Stimulated activated CD8-positive, alpha-beta memory T cell treated with anti-CD3 and anti-CD28 coated beads, Interleukin-2, amount 100 ng/mL, for 48 hours (primary cell): ENCODE results near the gene PTK6.

Experiments
- DNase-seq, 2 donors: peaks; one replicate each; pipeline ENCODE4 v3.0.0-alpha.2; 2020; ENCODE audit warnings: low read depth in 2 of 2

Gene PTK6

DNA sequence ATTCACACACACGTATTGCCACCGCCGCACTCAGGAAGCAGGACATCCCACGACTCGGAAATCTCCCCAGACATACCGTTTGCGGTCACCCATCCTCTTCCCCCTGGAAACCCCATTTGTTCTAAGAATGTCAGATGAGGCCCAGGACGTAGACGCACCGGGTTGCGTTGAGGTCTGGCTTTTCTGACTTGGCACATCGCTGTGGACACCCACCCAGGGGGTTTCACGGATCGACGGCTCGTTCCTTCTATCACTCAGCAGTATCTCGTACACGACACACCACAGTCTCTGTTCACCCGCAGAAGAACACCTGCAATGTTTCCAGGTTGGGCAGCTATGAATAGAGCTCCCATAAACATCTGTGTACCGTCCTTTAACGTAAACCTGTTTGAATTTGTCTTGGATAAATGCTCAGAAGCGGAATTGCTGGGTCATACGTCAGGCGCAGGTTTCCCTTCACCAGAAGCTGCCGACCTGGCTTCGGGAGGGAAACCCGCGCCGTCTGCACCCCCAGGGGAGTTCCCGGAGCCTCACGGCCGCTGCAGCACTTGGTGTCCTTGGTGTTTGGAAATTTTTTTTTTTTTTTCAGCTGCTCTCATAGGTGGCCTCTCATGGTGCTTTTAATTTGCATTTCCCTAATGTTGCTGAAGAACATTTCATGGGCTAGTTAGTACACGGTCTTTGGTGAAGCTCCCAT lies 29.0 kb downstream of the PTK6 start:
- no peak for DNase-seq

DNA sequence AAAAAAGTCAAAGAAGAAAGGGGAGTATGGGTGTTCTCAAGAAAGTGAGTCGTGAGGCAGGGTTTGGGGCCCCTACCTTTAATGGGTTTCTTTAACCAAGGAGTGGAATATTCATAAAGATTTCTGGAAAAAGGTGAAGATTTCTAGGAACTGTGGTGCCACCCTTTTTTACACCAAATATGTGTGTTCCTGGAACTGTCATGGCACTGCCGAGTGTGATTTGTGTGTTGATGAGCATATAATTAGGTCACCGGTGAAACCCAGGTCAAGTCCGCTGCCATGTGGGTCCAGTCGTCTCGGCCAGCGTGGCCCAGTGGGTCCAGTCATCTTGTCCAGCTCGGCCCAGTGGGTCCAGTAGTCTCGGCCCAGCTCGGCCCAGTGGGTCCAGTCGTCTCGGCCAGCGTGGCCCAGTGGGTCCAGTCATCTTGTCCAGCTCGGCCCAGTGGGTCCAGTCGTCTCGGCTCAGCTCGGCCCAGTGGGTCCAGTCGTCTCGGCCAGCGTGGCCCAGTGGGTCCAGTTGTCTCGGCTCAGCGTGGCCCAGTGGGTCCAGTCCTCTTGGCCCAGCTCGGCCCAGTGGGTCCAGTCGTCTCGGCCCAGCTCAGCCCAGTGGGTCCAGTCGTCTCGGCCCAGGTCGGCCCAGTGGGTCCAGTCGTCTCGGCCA lies 30.0 kb downstream of the PTK6 start:
- DNase-seq = no peak

GRCh38 chr20:63505723-63506122 lies 31.5 kb downstream of the PTK6 start:
- DNase-seq = no peak

GRCh38 chr20:63505281-63505680 lies 31.9 kb downstream of the PTK6 start:
- no peak for DNase-seq

GRCh38 chr20:63504642-63505041 lies 32.5 kb downstream of the PTK6 start:
- no peak for DNase-seq

DNA sequence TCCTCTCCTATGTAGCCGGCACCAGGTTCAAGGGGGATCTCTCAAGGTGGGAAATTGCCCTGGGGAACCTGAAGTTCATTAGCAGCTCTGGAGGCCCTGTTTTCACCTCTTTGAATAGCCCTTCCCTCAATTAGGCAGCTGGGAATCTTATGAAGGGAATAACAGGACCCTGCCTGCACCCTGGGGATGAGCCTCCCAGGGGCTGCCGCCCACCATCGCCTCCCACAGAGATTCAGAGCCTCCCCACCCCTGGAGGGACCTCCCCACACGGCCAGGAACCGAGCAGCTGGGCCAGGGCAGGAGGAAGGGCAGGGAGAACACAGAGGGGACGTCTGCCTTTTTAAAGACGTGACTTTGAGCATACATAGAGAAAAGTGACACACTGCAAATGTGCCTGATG lies 33.7 kb downstream of the PTK6 start:
- no peak for DNase-seq

DNA sequence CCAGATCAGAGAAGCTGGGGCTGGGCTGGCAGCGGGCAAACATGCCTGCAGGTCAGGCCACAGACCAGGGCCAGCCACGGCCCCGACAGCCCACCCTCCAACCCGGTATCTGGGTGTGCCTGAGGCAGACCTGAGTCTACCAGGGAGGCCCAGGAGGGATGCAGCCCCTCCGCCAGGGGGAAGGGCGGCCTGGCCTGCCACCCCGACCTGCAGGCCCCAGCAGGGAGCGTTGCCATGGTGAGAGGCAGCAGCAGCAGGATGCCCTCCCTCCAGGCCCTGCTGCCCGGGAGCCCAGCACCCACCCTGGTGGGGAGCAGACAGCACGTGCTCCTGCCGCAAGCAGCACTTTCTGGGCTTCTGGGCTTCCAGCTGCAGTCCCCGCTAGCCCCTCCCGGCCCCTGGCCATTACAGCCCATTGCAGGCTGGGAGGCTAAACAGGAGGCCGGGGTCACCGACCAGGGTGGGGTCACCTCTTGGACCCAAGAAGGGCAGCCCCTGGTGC lies 34.5 kb downstream of the PTK6 start:
- DNase-seq = no peak

DNA sequence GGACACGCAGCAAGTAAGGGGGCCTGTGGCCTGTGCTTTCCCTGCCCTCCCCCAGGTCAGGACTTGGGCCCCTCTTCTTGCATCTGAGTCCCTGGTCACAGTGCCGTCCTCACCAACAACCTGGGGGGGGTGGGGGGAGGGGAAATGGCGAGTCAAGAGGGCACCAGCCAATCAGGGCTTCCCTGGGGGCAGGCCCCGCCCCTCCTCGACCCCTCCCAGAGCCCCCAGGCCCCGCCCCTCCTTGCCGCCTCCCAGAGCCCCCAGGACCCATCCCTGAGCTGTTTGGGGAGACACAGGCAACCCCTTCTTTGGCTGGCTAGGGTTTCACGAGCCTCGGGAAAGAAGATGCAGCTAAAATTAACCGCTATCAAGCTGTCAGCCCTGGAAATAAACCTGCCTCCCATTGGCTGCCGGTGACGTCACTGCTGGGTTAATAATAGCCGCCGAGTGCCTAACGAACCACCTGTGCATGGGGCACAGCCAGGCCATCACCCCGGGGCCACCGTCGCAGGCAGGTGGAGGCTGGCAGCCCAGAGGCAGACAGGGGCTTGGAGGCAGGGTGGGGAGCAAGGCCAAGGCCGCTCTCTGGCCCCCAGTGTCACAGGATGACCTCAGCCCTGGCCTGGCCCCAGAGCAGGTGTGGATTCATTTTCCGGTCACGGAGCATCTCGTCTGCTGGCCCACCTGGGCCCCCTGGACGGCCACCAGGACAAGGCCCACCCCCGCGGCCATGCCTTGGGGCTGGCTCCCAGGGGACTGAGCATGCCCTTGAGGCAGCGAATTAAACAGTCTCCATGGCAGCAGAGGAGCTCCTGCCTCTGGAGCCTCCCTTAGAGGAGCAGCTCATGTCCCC lies 35.1 kb downstream of the PTK6 start:
- DNase-seq = no peak

- DNase-seq = no peak
Measured at GRCh38 chr20:63500902-63501817, 36.0 kb downstream of the PTK6 start.

- no peak for DNase-seq
Measured at GRCh38 chr20:63500151-63500901, 36.9 kb downstream of the PTK6 start.

DNA sequence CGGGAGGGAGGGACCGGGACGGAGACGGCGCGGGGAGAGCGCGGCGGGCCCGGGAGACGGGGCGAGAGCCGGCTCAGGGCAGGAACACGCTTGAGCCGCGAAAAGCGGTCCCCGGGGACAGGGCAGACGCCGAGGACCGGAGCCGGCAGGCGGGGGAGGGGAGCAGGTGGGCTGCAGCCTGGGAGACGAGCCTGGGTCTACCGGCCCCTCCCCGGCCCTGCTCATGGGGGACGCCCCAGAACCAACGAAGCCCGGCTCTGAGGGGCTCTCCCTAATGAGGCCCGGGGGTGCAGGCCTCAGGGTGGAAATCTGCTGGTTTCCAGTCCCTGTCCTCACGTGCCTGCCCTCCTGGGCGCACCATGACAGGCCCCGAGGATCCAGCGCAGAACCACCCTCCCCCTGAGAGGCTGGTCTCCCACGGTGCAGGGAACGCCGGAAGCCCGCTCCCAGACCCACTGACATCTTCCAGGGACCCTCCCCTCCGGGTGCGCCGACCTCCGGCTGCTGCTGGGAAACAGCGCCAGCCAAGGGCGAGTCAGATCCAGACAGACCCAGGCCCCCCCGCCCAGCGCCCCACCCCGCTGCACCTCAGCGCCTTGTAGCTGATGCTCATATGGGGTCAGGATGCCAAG lies 37.7 kb downstream of the PTK6 start:
- DNase-seq = no peak

- DNase-seq = no peak
Measured at GRCh38 chr20:63498960-63499337, 38.2 kb downstream of the PTK6 start, which contains the start of gene EEF1A2. Gene EEF1A2 (minus strand): TSS chr20:63499083. CDS start chr20:63497763, 1,320 bp downstream.

- no peak for DNase-seq
Measured at GRCh38 chr20:63497946-63498935, 38.9 kb downstream of the PTK6 start.

GRCh38 chr20:63497138-63497945 lies 39.8 kb downstream of the PTK6 start:
- no peak for DNase-seq

DNA sequence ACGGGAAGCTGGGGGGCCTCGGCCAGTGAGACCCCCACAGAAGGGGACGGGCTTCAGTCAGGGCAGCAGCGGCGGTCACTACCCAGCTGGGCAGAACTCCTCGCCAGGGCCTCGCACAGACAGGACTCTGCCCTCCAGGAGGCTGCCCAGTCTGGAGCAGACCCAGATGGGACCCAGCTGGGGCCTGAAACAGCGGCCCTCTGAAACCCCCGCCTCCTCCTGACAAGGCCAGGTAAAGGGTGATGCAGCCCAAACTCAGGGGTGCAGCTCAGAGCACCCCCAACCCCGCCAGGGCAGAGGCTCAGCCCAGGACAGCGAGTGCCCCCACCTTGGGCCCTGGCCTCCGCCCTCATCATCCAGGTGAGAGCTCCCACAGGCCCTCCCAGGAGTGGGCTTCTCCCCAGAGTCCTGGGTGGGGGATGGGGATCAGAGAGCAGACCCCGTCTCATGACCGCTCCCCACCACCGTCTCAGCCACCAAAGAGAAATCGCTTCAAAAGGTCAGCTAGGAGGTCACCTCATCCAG lies 40.5 kb downstream of the PTK6 start:
- DNase-seq = no peak

GRCh38 chr20:63495741-63496595 lies 41.2 kb downstream of the PTK6 start:
- peak; percentile 58 to 71 for DNase-seq
